ENCODE results near the gene ARHGAP24. TPM values are rescaled to one million over a fixed set of nuclear protein-coding genes. Genes with fewer than 3 reads are reported as not detected.

ARHGAP24 gene
- total and polyA plus RNA-seq, 10 of the 15 experiments (the other 5 are each of a cell fraction or from before 2014, with no cell fraction given), result 0.10 to 4.2 (median 0.52) TPM

DNA sequence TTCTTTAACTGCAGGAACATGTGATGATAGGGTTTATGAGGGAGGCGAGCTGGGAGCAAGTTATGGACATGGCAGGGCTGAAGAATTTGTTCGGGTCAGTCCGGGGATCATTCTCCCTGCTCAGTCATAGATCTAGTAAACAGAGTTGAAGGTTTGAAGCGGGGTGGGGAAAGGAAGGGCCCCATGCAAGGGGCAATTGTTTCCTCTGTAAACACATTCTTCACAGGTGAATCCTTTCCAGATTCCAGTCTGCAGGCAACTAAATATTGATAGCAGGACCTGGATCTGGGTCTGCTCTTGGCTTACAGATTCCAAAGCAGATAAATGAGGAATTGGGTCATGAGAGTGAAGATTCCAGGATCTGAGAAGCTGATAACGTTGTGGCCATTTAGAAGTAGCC, 44.3 kb upstream of the ARHGAP24 start:
- no peak for DNase-seq (ENCODE audit: low read depth, low spot score)
- Histone ChIP-seq H3K27ac (ENCODE audit: control insufficient read depth, insufficient read depth) (no peak overlapping the region), H3K27me3 (replicated peaks in 1 of 2; ENCODE audit: control insufficient read depth in 2 of 2, insufficient read depth in 2 of 2, low read length in 1 of 2) (no peaks in the 10 kb centered on the region; a peak in 1 of 4 replicates), H3K79me2 (ENCODE audit: control insufficient read depth, insufficient read depth, low read length) (no peaks in the 10 kb centered on the region), H3K4me3 (no peak overlapping the region), H4K20me1 (ENCODE audit: control insufficient read depth, insufficient read depth) (no peaks in the 10 kb centered on the region), H3K4me2 (ENCODE audit: control insufficient read depth, insufficient read depth) (no peak overlapping the region), H3K36me3 (ENCODE audit: control insufficient read depth in 2 of 2, insufficient read depth in 2 of 2, low read length in 1 of 2) (no peaks in the 10 kb centered on the region), H3K9me3 (replicated peaks; ENCODE audit: control insufficient read depth, insufficient read depth, low read length) (no peaks in the 10 kb centered on the region), H3K9ac (ENCODE audit: control insufficient read depth, insufficient read depth, low read length) (no peak overlapping the region), H2AFZ (ENCODE audit: control insufficient read depth, low read depth, low read length) (no peak overlapping the region), H3K4me1 (ENCODE audit: control insufficient read depth, insufficient read depth, low read length) (no peaks in the 10 kb centered on the region)
- no TSS peak for BruUV-seq (replicated peaks)
- ATAC-seq, result no peak
- ChIA-PET CTCF (no interaction called here), SMC1A (ENCODE audit: uncharacterized antibody, unreplicated experiment) (no interaction called here), RAD21 (ENCODE audit: unreplicated experiment) (no interaction called here), POLR2A (no interaction called here)
- in situ Hi-C loops (cut with MboI), result no loop called here
- intact Hi-C loops (cut with micrococcal nuclease; ENCODE audit: unreplicated experiment), result no loop called here
- WGBS (ENCODE audit: insufficient coverage, insufficient replicate concordance, low lambda C conversion rate, missing lambda C conversion rate), result 42% methylated on average over 5 of the region's 5 CpGs
- no peak for FAIRE-seq
- TF ChIP-seq HDAC2 (IDR thresholded peaks at IDR 0.05) (no peak), TBL1XR1 (IDR thresholded peaks at IDR 0.05; ENCODE audit: low read depth, low read length) (no peak), SP1 (IDR thresholded peaks at IDR 0.05; ENCODE audit: low read depth, low read length) (no peak), ATF2 (IDR thresholded peaks at IDR 0.05; ENCODE audit: low read length) (no peak)

GRCh38 chr4:85431156-85431555, 43.8 kb upstream of the ARHGAP24 start:
- Histone ChIP-seq H3K9me3 (replicated peaks; ENCODE audit: control insufficient read depth, insufficient read depth, low read length) (no peaks in the 10 kb centered on the region), H2AFZ (ENCODE audit: control insufficient read depth, low read depth, low read length) (no peak overlapping the region), H3K27ac (ENCODE audit: control insufficient read depth, insufficient read depth) (no peak overlapping the region), H3K4me1 (ENCODE audit: control insufficient read depth, insufficient read depth, low read length) (no peaks in the 10 kb centered on the region), H3K27me3 (replicated peaks in 1 of 2; ENCODE audit: control insufficient read depth in 2 of 2, insufficient read depth in 2 of 2, low read length in 1 of 2) (no peaks in the 10 kb centered on the region; a peak in 1 of 4 replicates), H3K36me3 (ENCODE audit: control insufficient read depth in 2 of 2, insufficient read depth in 2 of 2, low read length in 1 of 2) (no peaks in the 10 kb centered on the region), H3K79me2 (ENCODE audit: control insufficient read depth, insufficient read depth, low read length) (no peaks in the 10 kb centered on the region), H3K4me2 (ENCODE audit: control insufficient read depth, insufficient read depth) (no peak overlapping the region), H4K20me1 (ENCODE audit: control insufficient read depth, insufficient read depth) (no peaks in the 10 kb centered on the region), H3K9ac (ENCODE audit: control insufficient read depth, insufficient read depth, low read length) (no peak overlapping the region), H3K4me3 (no peak overlapping the region)
- 42% methylated on average over 3 of the region's 3 CpGs for WGBS (ENCODE audit: insufficient coverage, insufficient replicate concordance, low lambda C conversion rate, missing lambda C conversion rate)
- no peak for FAIRE-seq
- no peak for DNase-seq (ENCODE audit: low read depth, low spot score)
- RAD21 ChIA-PET (ENCODE audit: unreplicated experiment), result no interaction called here
- intact Hi-C loops (cut with micrococcal nuclease; ENCODE audit: unreplicated experiment), result no loop called here
- SMC1A ChIA-PET (ENCODE audit: uncharacterized antibody, unreplicated experiment), result no interaction called here
- POLR2A ChIA-PET, result no interaction called here
- no peak for ATAC-seq
- BruUV-seq (replicated peaks), result no TSS peak
- in situ Hi-C loops (cut with MboI), result no loop called here
- CTCF ChIA-PET, result no interaction called here
- TF ChIP-seq, protein P1, sequence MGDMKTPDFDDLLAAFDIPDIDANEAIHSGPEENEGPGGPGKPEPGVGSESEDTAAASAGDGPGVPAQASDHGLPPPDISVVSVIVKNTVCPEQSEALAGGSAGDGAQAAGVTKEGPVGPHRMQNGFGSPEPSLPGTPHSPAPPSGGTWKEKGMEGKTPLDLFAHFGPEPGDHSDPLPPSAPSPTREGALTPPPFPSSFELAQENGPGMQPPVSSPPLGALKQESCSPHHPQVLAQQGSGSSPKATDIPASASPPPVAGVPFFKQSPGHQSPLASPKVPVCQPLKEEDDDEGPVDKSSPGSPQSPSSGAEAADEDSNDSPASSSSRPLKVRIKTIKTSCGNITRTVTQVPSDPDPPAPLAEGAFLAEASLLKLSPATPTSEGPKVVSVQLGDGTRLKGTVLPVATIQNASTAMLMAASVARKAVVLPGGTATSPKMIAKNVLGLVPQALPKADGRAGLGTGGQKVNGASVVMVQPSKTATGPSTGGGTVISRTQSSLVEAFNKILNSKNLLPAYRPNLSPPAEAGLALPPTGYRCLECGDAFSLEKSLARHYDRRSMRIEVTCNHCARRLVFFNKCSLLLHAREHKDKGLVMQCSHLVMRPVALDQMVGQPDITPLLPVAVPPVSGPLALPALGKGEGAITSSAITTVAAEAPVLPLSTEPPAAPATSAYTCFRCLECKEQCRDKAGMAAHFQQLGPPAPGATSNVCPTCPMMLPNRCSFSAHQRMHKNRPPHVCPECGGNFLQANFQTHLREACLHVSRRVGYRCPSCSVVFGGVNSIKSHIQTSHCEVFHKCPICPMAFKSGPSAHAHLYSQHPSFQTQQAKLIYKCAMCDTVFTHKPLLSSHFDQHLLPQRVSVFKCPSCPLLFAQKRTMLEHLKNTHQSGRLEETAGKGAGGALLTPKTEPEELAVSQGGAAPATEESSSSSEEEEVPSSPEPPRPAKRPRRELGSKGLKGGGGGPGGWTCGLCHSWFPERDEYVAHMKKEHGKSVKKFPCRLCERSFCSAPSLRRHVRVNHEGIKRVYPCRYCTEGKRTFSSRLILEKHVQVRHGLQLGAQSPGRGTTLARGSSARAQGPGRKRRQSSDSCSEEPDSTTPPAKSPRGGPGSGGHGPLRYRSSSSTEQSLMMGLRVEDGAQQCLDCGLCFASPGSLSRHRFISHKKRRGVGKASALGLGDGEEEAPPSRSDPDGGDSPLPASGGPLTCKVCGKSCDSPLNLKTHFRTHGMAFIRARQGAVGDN (IDR thresholded peaks at IDR 0.05), result no peak
- TF ChIP-seq SIX5 (IDR thresholded peaks at IDR 0.05; ENCODE audit: low read depth, low read length, severe bottlenecking), result no peak
- TF ChIP-seq PAX5 (IDR thresholded peaks at IDR 0.05; ENCODE audit: borderline replicate concordance, low read depth, low read length), result no peak
- TF ChIP-seq, protein P2, sequence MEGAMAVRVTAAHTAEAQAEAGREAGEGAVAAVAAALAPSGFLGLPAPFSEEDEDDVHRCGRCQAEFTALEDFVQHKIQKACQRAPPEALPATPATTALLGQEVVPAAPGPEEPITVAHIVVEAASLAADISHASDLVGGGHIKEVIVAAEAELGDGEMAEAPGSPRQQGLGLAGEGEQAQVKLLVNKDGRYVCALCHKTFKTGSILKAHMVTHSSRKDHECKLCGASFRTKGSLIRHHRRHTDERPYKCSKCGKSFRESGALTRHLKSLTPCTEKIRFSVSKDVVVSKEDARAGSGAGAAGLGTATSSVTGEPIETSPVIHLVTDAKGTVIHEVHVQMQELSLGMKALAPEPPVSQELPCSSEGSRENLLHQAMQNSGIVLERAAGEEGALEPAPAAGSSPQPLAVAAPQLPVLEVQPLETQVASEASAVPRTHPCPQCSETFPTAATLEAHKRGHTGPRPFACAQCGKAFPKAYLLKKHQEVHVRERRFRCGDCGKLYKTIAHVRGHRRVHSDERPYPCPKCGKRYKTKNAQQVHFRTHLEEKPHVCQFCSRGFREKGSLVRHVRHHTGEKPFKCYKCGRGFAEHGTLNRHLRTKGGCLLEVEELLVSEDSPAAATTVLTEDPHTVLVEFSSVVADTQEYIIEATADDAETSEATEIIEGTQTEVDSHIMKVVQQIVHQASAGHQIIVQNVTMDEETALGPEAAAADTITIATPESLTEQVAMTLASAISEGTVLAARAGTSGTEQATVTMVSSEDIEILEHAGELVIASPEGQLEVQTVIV (IDR thresholded peaks at IDR 0.05; ENCODE audit: borderline replicate concordance, partially characterized antibody), result no peak
- TF ChIP-seq E2F4 (IDR thresholded peaks at IDR 0.05; ENCODE audit: low read depth, low read length), result no peak
- TF ChIP-seq NR2F1 (conservative IDR thresholded peaks at IDR 0.05), result no peak
